CD4-positive, alpha-beta memory T cell (primary cell): ENCODE results near the gene SGCA. TPM values are rescaled to one million over a fixed set of nuclear protein-coding genes. Genes with fewer than 3 reads are reported as not detected.

Source experiments
- CTCF ChIA-PET: fragments of 350-600 bp; sonication (Branson Sonifier 250); formaldehyde crosslinking; loops from one replicate; lab custom pipeline; 2021; ENCODE audit warnings: inconsistent platforms; ENCODE audit not compliant: partially characterized antibody; lab: Charles Lee
- POLR2A ChIA-PET: fragments of 350-600 bp; sonication (Branson Sonifier 250); formaldehyde crosslinking; loops from one replicate; lab custom pipeline; 2021; ENCODE audit not compliant: partially characterized antibody; lab: Charles Lee
- DNase-seq, 5 donors: peaks; one replicate each; pipeline versions ENCODE4 v3.0.0 to v3.0.0-alpha.2; 2020 to 2022; ENCODE audit warnings: mixed read lengths in 1 of 5
- H3K27ac ChIP-seq: one replicate; pipeline ENCODE4 v1.7.0; 2013; ENCODE audit warnings: low read depth, low read length
- H3K27me3 ChIP-seq: 2 replicates; pipeline ENCODE4 v1.7.0; 2013; ENCODE audit warnings: mild to moderate bottlenecking, low read length, moderate library complexity; ENCODE audit not compliant: insufficient read depth
- H3K36me3 ChIP-seq: 2 replicates; pipeline ENCODE4 v1.7.0; 2013; ENCODE audit warnings: mild to moderate bottlenecking, low read length, moderate library complexity; ENCODE audit not compliant: insufficient read depth
- H3K4me1 ChIP-seq: 2 replicates; pipeline ENCODE4 v1.7.0; 2013; ENCODE audit warnings: mild to moderate bottlenecking, low read length, moderate library complexity; ENCODE audit not compliant: insufficient read depth
- H3K4me3 ChIP-seq, 2 donors: one replicate each; pipeline ENCODE4 v1.7.0; 2013; ENCODE audit warnings: low read length in 2 of 2, mild to moderate bottlenecking in 1 of 2
- H3K9me3 ChIP-seq, 2 donors: one replicate each; pipeline ENCODE4 v1.7.0; 2013; ENCODE audit warnings: low read length in 2 of 2, control low read depth in 1 of 2; ENCODE audit not compliant: control insufficient read depth in 1 of 2
- H3K27ac Mint-ChIP-seq, 7 donors: one replicate each; pipeline ENCODE4 v1.8.0; 2020 to 2021; ENCODE audit warnings: mixed read lengths in 7 of 7, mild to moderate bottlenecking in 6 of 7, inconsistent platforms in 3 of 7, moderate library complexity in 3 of 7
- H3K27me3 Mint-ChIP-seq, 2 donors: one replicate each; pipeline ENCODE4 v1.8.0; 2020 to 2021; ENCODE audit warnings: mixed read lengths in 2 of 2
- H3K36me3 Mint-ChIP-seq, 2 donors: one replicate each; pipeline ENCODE4 v1.8.0; 2020 to 2021; ENCODE audit warnings: mixed read lengths in 2 of 2, inconsistent platforms in 1 of 2, mild to moderate bottlenecking in 1 of 2
- H3K4me1 Mint-ChIP-seq, 4 donors: one replicate each; pipeline ENCODE4 v1.8.0; 2020 to 2021; ENCODE audit warnings: mixed read lengths in 4 of 4, mild to moderate bottlenecking in 1 of 4
- H3K4me3 Mint-ChIP-seq, 8 donors: one replicate each; pipeline ENCODE4 v1.8.0; 2020 to 2021; ENCODE audit warnings: mixed read lengths in 8 of 8, mild to moderate bottlenecking in 7 of 8, moderate library complexity in 6 of 8, inconsistent platforms in 3 of 8
- H3K9me3 Mint-ChIP-seq, 8 donors: one replicate each; pipeline ENCODE4 v1.8.0; 2020 to 2021; ENCODE audit warnings: mixed read lengths in 8 of 8, mild to moderate bottlenecking in 5 of 8, inconsistent platforms in 3 of 8, moderate library complexity in 1 of 8
- intact Hi-C: fragments of 100-400 bp; cut with micrococcal nuclease; formaldehyde crosslinking; loops from one replicate; pipeline ENCODE4 v1.15.1; 2023
- polyA plus RNA-seq, 2 donors: library from polyadenylated mRNA; unstranded; fragments of 300-500 nt; fragmentation: Illumina TruSeq; gene quantifications; one replicate each; pipeline ENCODE4 v1.2.3, GENCODE V29; 2021
- total RNA-seq, 2 experiments: library from RNA; stranded (reverse); gene quantifications; one replicate each; pipeline ENCODE4 v1.2.3, GENCODE V29; 2021

Gene SGCA
- total and polyA plus RNA-seq, 4 experiments from 2014 or later, result not detected

GRCh38 chr17:50189550-50190292 is 23.9 kb downstream of the SGCA start:
- POLR2A ChIA-PET, result no interaction called here
- H3K27ac Mint-ChIP-seq, result peak overlapping the region in 1 of 7 donors; percentile 17
- CTCF ChIA-PET, result no interaction called here

DNA sequence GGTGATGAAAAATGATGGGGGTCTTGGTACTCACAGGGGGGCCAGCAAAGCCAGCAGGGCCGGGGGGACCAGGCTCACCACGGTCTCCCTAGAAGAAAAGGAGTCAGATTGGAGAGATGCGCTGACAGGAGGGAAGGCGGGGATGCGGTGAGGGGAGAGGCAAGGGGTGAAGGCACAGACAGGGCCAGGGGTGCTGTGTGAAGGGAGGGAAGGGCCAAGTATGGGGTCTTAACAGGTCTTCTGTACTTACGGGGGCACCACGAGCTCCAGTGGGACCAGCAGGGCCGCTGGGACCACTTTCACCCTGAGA is 24.4 kb downstream of the SGCA start:
- Histone ChIP-seq H3K36me3 (no peaks in the 10 kb centered on the region), H3K27ac (no peak overlapping the region), H3K4me1 (no peaks in the 10 kb centered on the region), H3K9me3 (no peaks in the 10 kb centered on the region), H3K4me3 (no peak overlapping the region), H3K27me3 (no peaks in the 10 kb centered on the region)
- intact Hi-C loops, result no loop called here
- CTCF ChIA-PET, result interaction anchor here (1.5 kb wide), 1 partner anchor 10 kb away, joined by 3 read pairs; no protein-coding TSS in a partner anchor
- Mint-ChIP-seq H3K27me3 (no peaks in the 10 kb centered on the region), H3K4me3 (no peak overlapping the region), H3K36me3 (no peaks in the 10 kb centered on the region), H3K9me3 (peaks cover 0 to 2% (median 0%) of the 10 kb centered on the region in 8 donors), H3K4me1 (no peaks in the 10 kb centered on the region), H3K27ac (peak overlapping the region in 1 of 7 donors; percentile 17)
- POLR2A ChIA-PET, result interaction anchor here (0.6 kb wide), 1 partner anchor 521 kb away, joined by 4 read pairs; no protein-coding TSS in a partner anchor
- DNase-seq, result no peak

More at GRCh38 chr17:50189550-50190292, 23.9 kb downstream of the SGCA start:
- Histone ChIP-seq H3K27me3 (no peaks in the 10 kb centered on the region), H3K4me1 (no peaks in the 10 kb centered on the region), H3K9me3 (no peaks in the 10 kb centered on the region), H3K4me3 (no peak overlapping the region), H3K36me3 (no peaks in the 10 kb centered on the region), H3K27ac (no peak overlapping the region)
- H3K4me1 Mint-ChIP-seq, result no peaks in the 10 kb centered on the region
- peaks cover 0 to 2% (median 0%) of the 10 kb centered on the region in 8 donors for H3K9me3 Mint-ChIP-seq
- no peaks in the 10 kb centered on the region for H3K36me3 Mint-ChIP-seq
- DNase-seq, result no peak
- no peak overlapping the region for H3K4me3 Mint-ChIP-seq
- intact Hi-C loops, result no loop called here
- H3K27me3 Mint-ChIP-seq, result no peaks in the 10 kb centered on the region

DNA sequence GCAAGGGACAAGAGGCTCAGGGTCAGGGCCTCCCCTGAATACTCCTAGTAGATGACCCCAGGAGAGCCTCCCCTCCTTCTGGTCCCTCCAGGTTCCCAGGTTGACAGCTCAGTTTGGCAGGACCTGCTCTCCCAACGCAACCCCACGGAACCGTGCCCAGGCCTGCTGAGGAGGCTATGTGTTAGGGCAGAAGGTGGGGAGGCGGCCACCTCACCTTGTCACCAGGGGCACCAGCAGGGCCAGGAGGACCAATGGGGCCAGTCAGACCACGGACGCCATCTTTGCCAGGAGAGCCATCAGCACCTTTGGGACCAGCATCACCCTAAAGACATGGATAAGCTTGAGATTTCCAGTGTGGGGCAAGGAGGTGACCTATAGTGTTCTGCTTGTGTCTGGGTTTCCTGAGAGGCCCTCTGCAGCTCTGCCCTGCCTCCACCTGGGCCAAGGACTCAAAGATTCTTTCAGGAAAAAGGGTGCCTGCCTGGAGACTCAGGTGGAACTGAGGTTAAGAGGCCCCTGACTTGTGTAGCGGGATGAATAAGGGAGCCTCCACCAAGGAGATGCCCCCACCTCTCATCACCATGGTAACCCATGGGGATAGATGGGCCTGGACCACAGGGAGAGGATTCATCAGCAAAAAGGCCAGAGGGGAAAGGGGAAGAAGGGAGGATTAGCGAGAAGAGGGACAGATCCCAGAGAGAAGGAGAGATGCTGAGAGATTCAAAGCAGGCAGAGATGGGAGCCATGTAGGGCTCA is 25.0 kb downstream of the SGCA start:
- H3K36me3 ChIP-seq, result no peaks in the 10 kb centered on the region
- H3K9me3 ChIP-seq, result no peaks in the 10 kb centered on the region
- H3K27me3 Mint-ChIP-seq, result no peaks in the 10 kb centered on the region
- H3K4me1 Mint-ChIP-seq, result no peaks in the 10 kb centered on the region
- ChIA-PET POLR2A (interaction anchor here (0.6 kb wide), 1 partner anchor 522 kb away, joined by 4 read pairs; no protein-coding TSS in a partner anchor), CTCF (interaction anchor here (1.5 to 1.9 kb wide), 2 partner anchors 9 to 11 kb away, joined by 3 to 5 read pairs; partner anchors contain the start of gene COL1A1)
- H3K27me3 ChIP-seq, result no peaks in the 10 kb centered on the region
- intact Hi-C loops, result no loop called here
- no peak overlapping the region for H3K27ac ChIP-seq
- no peak overlapping the region for H3K4me3 Mint-ChIP-seq
- DNase-seq, result no peak
- H3K9me3 Mint-ChIP-seq, result peaks cover 0 to 2% (median 0%) of the 10 kb centered on the region in 8 donors
- no peak overlapping the region for H3K27ac Mint-ChIP-seq
- no peaks in the 10 kb centered on the region for H3K36me3 Mint-ChIP-seq
- no peaks in the 10 kb centered on the region for H3K4me1 ChIP-seq
- no peak overlapping the region for H3K4me3 ChIP-seq

- no peaks in the 10 kb centered on the region for H3K36me3 ChIP-seq
- no peak overlapping the region for H3K27ac ChIP-seq
- intact Hi-C loops, result no loop called here
- no peaks in the 10 kb centered on the region for H3K9me3 ChIP-seq
- no peaks in the 10 kb centered on the region for H3K4me1 Mint-ChIP-seq
- no peak overlapping the region for H3K27ac Mint-ChIP-seq
- H3K4me3 ChIP-seq, result no peak overlapping the region
- H3K27me3 ChIP-seq, result no peaks in the 10 kb centered on the region
- no peaks in the 10 kb centered on the region for H3K36me3 Mint-ChIP-seq
- no peak for DNase-seq
- no peaks in the 10 kb centered on the region for H3K4me1 ChIP-seq
- H3K9me3 Mint-ChIP-seq, result no peaks in the 10 kb centered on the region
- POLR2A ChIA-PET, result no interaction called here
- CTCF ChIA-PET, result interaction anchor here (1.5 to 1.9 kb wide), 2 partner anchors 8 to 10 kb away, joined by 3 to 5 read pairs; partner anchors contain the start of gene COL1A1
- H3K4me3 Mint-ChIP-seq, result no peak overlapping the region
- H3K27me3 Mint-ChIP-seq, result no peaks in the 10 kb centered on the region
Measured at GRCh38 chr17:50191359-50192143, 25.7 kb downstream of the SGCA start.

DNA sequence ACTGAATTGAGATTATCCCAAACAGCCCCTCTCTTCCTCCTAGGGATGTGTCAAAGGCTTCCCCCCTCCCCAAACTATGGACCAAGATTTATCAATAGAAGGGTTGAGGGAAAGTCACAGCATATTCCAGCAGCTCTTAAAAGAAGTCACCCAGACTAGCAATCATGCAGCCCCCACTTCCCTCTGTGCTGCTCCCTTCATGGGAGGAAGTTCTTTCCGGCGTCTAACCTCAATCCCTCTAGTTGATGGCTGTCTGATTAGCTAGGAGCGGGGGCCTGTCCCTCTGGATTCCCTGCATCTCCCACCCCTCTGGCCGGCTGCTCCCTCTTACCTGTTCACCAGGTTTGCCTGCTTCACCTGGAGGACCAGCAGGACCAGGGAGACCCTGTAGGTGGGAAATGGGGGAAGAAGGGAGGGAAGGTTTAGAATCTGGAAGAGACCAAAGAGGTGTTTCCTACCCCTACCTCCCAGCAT is 26.4 kb downstream of the SGCA start:
- CTCF ChIA-PET, result interaction anchor here (1.9 kb wide), 1 partner anchor 9 kb away, joined by 5 read pairs; the partner anchor contains the start of gene COL1A1
- Mint-ChIP-seq H3K27ac (no peak overlapping the region), H3K4me3 (no peak overlapping the region), H3K36me3 (no peaks in the 10 kb centered on the region), H3K27me3 (no peaks in the 10 kb centered on the region), H3K4me1 (no peaks in the 10 kb centered on the region), H3K9me3 (no peaks in the 10 kb centered on the region)
- no peaks in the 10 kb centered on the region for H3K36me3 ChIP-seq
- no peaks in the 10 kb centered on the region for H3K4me1 ChIP-seq
- H3K27me3 ChIP-seq, result no peaks in the 10 kb centered on the region
- intact Hi-C loops, result no loop called here
- no peak for DNase-seq
- POLR2A ChIA-PET, result no interaction called here
- no peaks in the 10 kb centered on the region for H3K9me3 ChIP-seq
- H3K4me3 ChIP-seq, result no peak overlapping the region
- no peak overlapping the region for H3K27ac ChIP-seq

- POLR2A ChIA-PET, result no interaction called here
- CTCF ChIA-PET, result interaction anchor here (1.9 kb wide), 1 partner anchor 9 kb away, joined by 5 read pairs; the partner anchor contains the start of gene COL1A1
- H3K27me3 ChIP-seq, result no peaks in the 10 kb centered on the region
- Mint-ChIP-seq H3K4me3 (no peak overlapping the region), H3K27ac (peak overlapping the region in 1 of 7 donors; percentile 44), H3K4me1 (peaks cover 0 to 6% (median 0%) of the 10 kb centered on the region in 4 donors), H3K36me3 (no peaks in the 10 kb centered on the region), H3K27me3 (peaks cover 0 to 3% of the 10 kb centered on the region in 2 donors), H3K9me3 (no peaks in the 10 kb centered on the region)
- DNase-seq, result no peak
- H3K9me3 ChIP-seq, result no peaks in the 10 kb centered on the region
- no peak overlapping the region for H3K4me3 ChIP-seq
- H3K27ac ChIP-seq, result no peak overlapping the region
- no peaks in the 10 kb centered on the region for H3K36me3 ChIP-seq
- intact Hi-C loops, result no loop called here
- H3K4me1 ChIP-seq, result no peaks in the 10 kb centered on the region
Measured at GRCh38 chr17:50192618-50193291, 26.9 kb downstream of the SGCA start.
